Astrocyte (in vitro differentiated cells and primary cell): ENCODE measurements around the gene TNK1.

Experiments
- EZH2 ChIP-seq: IDR thresholded peaks from 2 replicates; pipeline ENCODE4 v1.6.1; 2012; ENCODE audit warnings: mild to moderate bottlenecking, low read length, inconsistent platforms; ENCODE audit not compliant: insufficient read depth
- TF ChIP-seq, protein P1 (sequence below): IDR thresholded peaks from 2 replicates; pipeline ENCODE4 v1.5.1; 2011; ENCODE audit warnings: low read depth, mild to moderate bottlenecking, inconsistent platforms, low read length, moderate library complexity; ENCODE audit not compliant: insufficient read depth

DNA sequence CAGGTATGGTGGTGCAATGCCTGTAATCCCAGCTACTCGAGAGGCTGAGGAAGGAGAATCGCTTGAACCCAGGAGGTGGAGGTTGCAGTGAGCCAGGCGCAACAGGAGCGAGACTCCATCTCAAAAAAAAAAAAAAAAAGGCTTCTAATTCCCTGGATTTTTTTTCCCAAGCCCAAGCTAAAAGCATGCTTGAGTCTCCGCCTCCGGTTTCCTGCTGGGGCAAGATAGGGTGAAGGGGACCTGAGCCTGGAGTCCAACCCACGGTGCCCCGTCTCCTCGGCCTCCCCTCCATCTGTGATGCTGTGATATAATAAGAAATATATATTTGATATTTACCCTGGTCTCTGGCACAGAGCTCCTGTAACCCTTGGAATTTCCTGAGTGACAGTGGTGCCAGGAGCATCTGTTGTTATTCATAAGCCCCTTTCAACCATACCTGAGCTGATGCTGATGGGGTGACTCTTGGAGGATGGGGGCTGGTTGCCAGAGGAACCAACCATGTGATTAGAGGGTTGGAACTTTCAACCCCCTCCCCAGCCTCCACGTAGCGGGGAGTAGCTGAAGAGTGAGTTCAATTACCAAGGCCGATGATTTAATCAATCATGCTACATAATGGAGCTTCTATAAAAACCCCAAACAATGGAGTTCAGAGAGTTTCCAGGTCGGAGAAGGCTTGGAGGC lies 12.8 kb upstream of the TNK1 start:
- TF ChIP-seq EZH2 = no peak
- TF ChIP-seq, protein P1, sequence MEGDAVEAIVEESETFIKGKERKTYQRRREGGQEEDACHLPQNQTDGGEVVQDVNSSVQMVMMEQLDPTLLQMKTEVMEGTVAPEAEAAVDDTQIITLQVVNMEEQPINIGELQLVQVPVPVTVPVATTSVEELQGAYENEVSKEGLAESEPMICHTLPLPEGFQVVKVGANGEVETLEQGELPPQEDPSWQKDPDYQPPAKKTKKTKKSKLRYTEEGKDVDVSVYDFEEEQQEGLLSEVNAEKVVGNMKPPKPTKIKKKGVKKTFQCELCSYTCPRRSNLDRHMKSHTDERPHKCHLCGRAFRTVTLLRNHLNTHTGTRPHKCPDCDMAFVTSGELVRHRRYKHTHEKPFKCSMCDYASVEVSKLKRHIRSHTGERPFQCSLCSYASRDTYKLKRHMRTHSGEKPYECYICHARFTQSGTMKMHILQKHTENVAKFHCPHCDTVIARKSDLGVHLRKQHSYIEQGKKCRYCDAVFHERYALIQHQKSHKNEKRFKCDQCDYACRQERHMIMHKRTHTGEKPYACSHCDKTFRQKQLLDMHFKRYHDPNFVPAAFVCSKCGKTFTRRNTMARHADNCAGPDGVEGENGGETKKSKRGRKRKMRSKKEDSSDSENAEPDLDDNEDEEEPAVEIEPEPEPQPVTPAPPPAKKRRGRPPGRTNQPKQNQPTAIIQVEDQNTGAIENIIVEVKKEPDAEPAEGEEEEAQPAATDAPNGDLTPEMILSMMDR = no peak
